HG03060 (cell line): ENCODE results near the gene ZNF182.
"Not testable (repeated sequence)": the region's sequence is repeated elsewhere in the genome, so short reads cannot be mapped to it uniquely, and the experiment has no call there.

Experiments used
- ATAC-seq: cut with Tn5 transposase; IDR thresholded peaks from one replicate; pipeline ENCODE4 v1.9.1; 2021; ENCODE audit warnings: low read depth, moderate number of reproducible peaks; ENCODE audit not compliant: unreplicated experiment

The ZNF182 gene

DNA sequence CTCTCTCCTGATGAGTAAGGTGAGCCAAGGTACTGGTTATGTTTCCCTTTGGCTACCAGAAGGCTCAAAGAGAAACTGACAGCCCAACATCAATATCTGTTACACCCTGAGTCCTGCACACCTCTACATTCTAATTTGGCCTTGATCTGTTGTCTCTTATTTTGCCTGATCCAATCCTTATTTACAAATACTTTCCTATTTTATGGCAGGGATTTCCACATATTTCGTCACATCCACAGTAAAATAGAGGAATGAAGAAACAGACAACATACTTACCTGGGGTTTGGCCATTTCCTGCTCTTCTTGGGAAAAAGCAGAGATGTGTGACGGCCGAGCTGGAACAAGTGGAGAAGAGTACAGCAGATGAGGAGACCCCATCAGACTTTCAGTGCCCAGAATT lies 1.5 kb downstream of the ZNF182 start:
- no peak for ATAC-seq

DNA sequence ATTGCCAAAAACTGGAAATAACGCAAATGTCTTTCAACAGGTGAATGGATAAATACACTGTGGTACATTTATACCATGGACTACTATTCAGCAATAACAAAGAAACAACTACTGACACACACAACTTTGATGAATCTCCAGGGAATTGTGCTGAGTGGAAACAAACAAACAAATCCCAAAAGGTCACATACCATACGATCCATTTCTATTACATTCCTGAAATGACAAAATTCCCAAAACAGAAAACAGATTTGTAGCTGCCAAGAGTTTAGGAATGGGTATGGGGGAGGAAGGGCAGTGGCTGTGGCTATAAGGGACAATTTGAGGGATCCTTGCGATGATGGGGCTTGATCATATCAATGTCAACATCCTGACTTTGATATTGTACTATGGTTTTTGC lies 2.5 kb downstream of the ZNF182 start:
- ATAC-seq = no peak

DNA sequence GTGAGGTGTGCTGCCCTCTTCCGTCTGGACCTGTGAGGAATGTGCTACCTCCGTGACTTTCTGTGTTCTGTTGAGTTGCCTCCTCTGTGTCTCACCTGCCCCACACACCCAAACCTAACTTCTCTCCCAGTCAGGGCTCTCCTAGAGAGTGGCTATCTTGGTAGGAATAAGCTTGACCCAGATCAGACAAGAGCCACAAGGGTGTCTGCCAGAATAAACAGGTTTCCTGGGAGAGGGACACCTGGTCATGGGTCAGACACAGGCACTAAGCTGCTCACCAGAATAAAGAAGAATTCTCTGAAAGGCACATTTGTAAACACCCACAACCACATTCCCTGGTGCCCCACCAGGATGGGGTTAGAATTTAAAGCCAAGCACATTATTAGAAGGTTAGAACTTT lies 11.1 kb downstream of the ZNF182 start:
- ATAC-seq = no peak

DNA sequence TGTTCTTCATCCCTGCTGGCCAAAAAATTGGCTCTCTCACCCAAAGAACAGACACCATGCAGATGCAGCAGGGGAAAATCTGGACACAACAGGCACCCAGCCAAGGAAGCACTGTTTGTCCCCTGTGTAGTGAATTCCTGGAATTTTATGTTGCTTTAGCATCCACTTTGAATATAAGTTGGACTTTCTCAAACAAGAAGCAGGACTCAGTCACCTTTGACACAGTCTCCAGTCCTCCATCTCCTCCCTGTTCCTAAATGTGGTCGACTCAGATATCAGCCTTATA lies 11.8 kb downstream of the ZNF182 start:
- ATAC-seq = no peak

DNA sequence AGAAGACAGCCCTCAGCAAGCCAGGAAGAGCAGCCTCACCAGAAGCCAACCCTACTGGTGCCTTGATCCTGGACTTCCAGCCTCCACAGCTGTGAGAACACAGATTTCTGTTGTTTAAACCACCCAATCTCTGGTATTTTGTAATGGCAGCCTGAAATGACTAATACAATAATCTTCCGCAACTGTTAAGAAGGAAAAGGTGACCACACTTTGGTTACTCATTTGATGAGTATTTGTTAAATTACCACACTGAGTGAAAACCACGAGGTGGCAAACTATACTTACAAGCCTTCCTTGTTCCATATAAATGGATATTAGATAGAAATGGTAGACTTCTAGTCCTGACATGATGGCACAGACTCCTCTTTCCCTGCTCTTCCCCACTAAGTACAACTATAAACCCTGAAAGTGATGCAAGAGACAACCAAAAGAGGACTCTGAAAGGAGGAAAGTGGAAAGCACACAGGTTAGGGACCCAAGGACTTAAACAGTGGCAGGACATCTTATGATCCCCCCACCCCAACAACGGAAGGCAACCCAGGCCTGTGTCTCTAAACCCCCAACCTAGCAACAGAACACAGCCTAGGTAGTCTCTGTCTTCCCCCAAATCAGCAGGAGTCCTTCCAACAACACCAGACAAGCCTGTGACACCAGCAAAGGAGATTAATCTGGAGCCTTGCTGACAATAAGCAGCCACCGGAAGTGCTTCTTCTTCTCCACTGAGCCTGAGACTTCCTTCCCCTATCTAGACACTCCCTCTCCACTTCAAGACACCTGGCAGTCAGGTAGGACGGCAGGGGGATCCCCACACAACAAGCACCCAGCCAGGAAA lies 12.3 kb downstream of the ZNF182 start:
- ATAC-seq = no peak

DNA sequence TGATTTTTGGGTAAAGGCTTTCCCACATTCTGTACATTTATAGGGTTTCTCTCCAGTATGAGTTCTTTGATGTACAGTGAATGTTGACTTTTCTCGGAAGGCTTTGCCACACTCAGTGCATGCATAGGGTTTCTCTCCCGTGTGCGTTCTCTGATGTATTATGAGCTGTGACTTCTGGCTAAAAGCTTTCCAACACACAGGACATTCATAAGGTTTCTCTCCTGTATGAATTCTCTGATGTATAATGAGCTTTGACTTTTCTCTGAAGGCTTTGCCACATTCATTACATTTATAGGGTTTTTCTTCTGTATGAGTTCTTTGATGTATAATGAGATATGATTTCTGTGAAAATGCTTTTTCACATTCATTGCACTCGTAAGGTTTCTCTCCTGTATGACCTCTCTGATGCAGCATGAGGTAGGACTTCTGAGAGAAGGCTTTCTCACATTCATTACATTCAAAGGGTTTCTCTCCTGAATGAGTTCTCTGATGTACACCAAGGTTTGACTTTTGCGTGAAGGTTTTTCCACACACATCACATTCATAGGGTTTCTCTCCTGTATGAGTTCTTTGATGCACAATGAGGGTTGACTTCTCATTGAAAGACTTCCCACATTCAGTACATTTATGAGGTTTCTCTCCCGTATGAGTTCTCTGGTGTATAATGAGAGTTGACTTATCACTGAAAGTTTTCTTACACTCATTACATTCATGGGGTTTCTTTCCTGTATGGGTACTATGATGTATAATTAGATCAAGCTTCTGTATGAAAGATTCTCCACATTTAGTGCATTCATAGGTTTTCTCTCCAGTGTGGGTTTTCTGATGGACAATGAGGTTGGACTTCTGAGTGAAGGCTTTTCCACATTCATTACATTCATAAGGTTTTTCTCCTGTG lies 27.3 kb downstream of the ZNF182 start:
- ATAC-seq = no peak

DNA sequence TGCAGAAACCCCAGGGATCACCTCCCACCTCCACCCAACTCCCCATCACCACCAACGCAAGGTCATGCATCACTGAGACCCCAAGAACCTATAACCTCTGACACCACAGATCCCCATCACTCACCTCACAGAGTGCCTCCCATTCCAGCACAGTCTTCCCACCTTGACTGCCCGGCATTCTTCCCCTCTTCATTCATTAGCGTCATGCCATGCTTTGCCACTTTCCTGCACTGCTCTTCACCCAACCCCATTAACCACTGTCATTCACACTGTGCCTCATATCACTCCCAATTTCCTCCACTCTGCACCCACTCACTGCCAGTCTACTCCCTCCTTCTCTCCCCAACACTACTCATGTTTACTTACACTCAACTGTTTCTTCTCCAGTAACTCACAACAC lies 30.6 kb downstream of the ZNF182 start:
- ATAC-seq = no peak

DNA sequence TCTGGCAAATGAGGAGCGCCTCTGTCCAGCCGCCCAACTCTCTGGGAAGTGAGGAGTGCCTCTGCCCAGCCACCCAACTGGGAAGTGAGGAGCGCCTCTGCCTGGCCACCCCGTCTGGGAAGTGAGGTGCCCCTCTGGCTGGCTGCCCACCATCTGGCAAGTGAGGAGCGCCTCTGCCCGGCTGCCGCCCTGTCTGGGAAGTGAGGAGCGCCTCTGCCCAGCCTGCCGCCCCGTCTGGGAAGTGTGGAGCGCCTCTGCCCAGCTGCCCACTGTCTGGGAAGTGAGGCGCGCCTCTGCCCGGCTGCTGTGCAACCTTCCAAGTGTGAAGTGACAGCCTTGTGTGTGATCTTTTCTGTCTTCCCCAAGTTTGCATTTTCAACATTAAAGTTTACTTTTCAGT lies 38.3 kb downstream of the ZNF182 start:
- not testable (repeated sequence) for ATAC-seq

DNA sequence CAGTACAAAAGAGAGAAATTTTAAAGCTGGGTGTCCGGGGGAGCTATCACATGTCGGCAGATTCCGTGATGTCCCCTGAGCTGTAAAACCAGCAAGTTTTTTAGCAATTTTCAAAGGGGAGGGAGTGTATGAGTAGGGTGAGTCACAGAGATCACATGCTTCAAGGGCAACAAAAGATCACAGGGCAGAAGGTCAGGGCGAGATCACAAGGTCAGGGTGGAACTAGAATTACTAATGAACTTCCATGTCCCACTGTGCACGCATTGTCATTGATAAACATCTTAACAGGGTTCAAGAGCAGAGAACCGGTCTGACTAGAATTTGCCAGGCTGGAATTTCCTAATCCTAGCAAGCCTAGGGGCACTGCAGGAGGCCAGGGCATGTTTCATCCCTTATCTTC lies 42.0 kb downstream of the ZNF182 start:
- not testable (repeated sequence) for ATAC-seq

DNA sequence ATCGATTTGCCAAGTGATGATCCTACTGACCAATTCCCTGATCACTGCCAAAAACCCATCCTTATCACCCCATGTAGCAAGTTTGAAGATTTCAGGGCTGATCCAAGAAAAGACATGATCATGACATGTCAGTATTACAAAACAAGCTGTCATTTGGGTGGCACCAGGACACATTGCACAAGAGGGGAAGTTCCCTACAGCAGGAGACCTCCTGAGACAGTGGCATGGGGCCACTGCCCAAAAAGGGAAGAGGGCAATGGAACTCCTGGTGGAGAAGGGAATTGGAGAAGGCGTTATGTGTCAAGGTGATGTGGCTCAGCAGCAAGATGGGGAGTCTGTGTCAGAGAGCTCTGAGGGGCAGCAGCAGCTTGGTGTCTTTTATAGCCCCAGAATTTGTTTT lies 43.4 kb downstream of the ZNF182 start:
- no peak for ATAC-seq

DNA sequence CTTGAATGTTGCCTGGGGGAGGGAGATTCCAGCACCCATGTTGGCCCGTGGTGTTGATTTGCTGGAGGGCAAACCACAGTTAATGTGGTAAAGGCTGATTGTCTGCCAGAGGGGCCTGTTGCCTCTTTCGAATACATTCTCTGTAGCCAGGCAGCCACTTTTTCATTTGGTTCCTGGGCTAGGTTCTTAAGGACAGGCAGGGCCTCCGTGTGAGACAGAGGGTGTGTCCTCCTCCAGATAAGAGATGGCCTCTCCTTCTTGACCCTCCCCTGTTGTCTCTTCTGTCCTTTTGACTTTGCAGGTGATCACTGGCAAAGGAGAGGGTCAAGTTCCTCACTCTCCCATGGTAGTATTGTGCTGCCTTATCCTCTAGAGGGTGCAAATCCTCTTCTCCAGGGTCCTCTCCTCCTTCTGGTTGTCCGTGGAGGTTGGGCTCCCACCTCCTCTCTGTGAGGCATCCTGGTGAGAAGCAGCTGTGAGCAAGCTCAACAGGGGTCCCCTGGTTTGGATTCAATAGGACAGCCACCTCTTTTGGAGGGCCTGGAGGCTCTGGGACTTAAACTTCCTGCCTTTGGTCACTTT lies 44.9 kb downstream of the ZNF182 start:
- no peak for ATAC-seq

DNA sequence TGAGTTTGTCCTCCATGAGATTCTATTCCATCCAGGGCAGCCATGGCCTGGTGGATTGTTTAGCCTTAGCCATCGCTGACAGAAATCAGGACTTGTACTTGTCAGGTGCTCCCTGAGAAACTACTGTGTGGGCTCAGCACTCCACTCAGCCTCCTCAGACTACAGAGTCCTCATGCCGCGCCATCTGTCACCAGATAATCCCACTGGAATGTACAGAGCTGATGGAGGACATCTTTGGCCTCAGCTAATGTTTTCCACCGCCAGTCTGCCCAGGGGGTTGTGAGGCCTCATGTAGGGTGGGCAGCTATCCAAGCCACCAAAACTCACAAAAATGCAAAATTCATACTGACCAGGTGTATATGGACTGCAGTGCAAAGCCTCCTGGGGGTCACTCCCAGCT lies 45.6 kb downstream of the ZNF182 start:
- ATAC-seq = not testable (repeated sequence)

DNA sequence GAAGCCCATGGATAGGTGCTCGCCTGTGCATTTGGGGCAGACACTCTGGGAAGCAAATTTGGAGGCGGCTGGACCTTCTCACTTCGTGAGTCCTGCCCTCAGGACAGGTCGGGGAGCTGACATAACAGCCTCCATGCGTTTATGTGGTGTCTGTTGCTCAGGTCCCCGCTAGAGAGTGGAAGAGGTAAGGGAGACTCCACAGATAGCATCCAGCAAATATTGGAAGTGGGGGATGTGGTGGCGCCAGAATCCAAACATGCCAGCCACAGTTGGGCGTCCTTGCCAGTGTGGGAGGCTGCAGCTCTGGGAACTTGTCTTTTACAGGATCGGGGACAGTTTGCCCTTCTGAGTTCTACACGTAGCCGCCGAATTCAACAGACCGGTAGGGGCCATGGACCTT lies 47.8 kb downstream of the ZNF182 start:
- no peak for ATAC-seq

DNA sequence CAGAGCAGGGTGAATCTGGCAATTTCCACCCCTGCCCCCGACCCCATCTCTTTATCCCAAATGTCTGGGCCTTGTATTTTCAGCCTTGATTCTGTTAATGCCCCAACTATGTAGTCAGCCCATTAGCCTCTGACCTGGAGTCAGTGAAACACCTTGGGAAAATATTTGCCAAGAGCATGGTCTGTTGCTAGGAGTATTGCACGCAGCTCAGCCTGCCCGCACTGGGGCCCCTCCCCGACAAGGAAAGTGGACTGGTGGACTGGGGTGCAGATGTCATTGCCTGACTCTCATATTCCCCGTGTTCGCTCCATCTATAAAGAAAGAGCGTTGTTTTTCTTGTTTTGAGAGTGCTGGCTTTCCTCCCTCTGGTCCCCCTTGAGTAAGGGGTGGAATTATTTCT lies 48.5 kb downstream of the ZNF182 start:
- ATAC-seq = not testable (repeated sequence)

DNA sequence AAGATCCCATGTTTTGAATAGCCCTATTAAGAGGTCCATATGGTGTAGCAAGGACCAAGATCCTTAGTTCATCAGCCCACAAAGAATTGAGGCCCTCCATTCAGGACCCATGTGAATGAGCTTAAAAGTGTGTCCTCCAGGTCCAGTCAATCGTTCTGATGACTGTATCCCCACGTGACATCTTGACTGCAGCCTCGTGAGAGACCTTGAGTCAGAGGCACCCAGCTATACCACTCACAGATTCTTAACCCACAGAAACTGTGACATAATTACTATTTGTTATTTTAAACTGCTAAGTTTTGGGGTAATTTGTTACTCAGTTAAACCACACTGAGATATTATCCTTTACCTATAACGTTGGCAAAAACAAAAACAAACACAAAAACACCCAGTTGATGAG lies 62.4 kb downstream of the ZNF182 start:
- no peak for ATAC-seq

DNA sequence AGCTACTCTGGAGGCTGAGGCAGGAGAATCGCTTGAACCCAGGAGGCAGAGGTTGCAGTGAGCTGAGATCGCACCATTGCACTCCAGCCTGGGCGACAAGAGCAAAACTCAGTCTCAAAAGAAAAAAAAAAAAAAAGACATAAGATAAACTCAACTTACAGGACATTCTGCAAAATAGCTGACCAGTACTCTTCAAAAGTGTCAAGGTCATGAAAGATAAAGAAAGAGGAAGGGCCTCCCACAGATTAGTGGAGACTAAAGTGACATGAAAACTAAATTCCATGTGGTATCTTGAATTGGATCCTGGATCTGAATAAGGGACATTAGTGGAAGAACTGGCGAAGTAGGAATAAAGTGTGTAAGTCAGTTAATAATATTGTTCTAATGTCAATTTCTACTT lies 63.3 kb downstream of the ZNF182 start:
- no peak for ATAC-seq

DNA sequence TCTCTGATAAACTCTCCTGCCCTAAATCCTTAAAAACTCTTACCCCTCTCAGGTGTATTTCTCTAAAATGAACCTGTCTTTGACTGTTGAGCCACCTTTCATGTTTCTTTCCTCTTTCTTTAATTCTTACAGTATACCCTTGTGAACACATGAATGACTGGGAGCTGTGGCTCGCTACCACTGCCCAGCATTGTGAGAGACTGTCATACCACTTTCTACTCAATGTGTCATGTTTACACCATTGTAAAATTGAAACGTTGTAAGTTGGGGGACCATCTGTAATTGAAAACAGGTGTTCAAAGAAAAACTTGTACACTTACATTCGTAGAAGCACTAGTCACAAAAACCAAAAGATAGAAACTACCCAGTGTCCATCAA lies 66.9 kb downstream of the ZNF182 start:
- ATAC-seq = no peak

DNA sequence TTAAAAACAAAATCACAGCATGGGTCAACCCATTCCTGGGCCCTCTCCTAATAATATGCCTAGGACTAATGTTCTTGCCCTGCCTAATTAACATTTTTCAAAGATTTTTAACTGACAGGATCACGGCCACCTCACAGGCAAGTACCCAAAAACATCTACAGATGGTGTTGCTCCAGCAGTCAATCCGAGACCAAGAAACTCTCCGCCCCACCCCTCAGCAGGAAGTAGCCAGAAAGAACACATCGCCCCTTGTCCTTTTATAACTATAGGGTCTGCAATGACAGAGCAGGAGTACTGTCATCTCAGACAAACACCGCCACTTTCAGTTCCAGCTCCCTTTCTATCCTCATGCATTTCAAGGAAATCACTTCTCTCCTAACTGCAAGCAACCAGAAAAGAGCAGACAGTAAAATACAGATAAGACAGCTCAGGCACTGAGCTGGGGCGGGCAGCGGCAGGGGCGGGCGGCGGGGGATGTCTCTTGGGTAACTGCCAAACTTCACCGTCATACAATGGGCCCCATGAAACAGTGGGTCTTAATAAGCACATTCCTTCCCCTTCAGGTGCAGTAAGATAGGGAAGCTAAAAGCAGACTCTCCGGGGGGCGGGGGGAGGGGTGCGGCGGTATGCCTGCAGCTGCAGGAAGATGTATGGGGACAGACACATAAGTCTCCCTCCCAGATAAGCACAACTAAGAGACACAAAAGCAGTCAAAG lies 67.4 kb downstream of the ZNF182 start:
- no peak for ATAC-seq

DNA sequence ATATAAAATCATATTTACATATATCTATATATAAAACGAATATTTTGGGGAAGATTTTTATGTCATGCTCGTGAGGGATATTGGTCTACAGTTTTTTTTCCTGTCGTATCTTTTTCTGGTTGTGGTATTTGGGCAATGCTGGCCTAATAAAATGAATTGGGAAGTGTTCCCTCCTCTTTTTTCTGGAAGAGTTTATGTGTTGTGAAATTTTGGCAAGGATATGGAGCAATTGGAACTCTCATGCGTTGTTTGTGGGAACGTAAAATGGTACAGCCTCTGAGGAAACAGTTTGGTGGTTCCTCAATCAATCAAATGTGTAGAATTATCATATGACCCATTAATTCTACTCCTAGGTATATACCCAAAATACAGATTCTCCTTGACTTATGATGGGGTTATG lies 69.8 kb downstream of the ZNF182 start:
- ATAC-seq = no peak

DNA sequence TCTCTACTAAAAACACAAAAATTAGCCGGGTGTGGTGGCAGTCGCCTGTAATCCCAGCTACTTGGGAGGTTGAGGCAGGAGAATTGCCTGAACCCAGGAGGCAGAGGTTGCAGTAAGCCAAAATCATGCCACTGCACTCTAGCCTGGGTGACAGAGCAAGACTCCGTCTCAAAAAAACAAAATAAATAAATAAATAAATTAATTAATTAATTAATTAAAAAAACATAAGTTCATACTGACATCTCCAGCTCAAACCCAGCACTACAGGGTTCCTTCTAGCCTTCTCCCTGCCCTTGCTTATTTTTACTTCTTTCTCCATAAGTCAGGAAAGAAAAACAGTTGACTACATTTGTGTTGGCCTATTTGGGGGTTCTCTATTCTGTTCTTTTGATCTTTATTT lies 71.8 kb downstream of the ZNF182 start:
- not testable (repeated sequence) for ATAC-seq

DNA sequence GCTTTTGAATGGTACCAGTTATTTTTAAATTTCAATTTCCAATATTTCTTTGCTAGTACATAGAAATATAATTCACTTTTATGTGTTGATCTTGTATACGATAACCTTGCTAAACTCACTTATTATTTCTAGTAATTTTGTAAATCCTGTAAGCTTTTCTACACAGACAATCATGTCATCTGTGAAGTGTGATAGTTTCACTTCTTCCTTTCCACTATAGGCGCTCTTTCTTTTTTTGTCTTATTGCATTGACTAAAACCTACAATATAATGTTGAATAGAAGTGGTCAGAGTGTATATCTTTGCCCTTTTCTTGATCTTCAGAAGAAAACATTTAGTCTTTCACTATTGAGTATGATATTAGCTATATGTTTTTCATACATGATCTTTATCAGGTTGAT lies 76.6 kb downstream of the ZNF182 start:
- ATAC-seq = no peak
